Activated B cell treated with CpG ODN at 0.5 μM for 24 hours (primary cell): ENCODE data around the gene WNT9A. TPM values are rescaled to one million over a fixed set of nuclear protein-coding genes. Genes with fewer than 3 reads are reported as not detected.

Experiments used
- ATAC-seq: fragments of 200-7000 bp; cut with Tn5 transposase; one replicate; pipeline ENCODE4 v1.10.0; 2021; ENCODE audit warnings: low read depth, mild to moderate bottlenecking, moderate library complexity
- CTCF ChIA-PET: fragments of 350-600 bp; sonication (Branson Sonifier 250); formaldehyde crosslinking; loops from one replicate; lab custom pipeline; 2021; ENCODE audit warnings: antibody characterized with exemption; lab: Charles Lee
- POLR2A ChIA-PET: fragments of 350-600 bp; sonication (Branson Sonifier 250); formaldehyde crosslinking; loops from one replicate; lab custom pipeline; 2021; ENCODE audit warnings: antibody characterized with exemption; lab: Charles Lee
- DNase-seq: peaks from one replicate; pipeline ENCODE4 v3.0.0; 2022
- H3K27ac Mint-ChIP-seq: one replicate; pipeline ENCODE4 v1.8.0; 2020; ENCODE audit warnings: mixed read lengths
- H3K27me3 Mint-ChIP-seq: one replicate; pipeline ENCODE4 v1.8.0; 2021; ENCODE audit warnings: mixed read lengths
- H3K36me3 Mint-ChIP-seq: one replicate; pipeline ENCODE4 v1.8.0; 2021; ENCODE audit warnings: low read depth, mixed read lengths
- H3K4me1 Mint-ChIP-seq: one replicate; pipeline ENCODE4 v1.8.0; 2021; ENCODE audit warnings: mixed read lengths
- H3K4me3 Mint-ChIP-seq: one replicate; pipeline ENCODE4 v1.8.0; 2020; ENCODE audit warnings: mild to moderate bottlenecking, mixed read lengths
- H3K9me3 Mint-ChIP-seq: one replicate; pipeline ENCODE4 v1.8.0; 2020; ENCODE audit warnings: mixed read lengths
- CTCF ChIP-seq: fragments of 200-600 bp; IDR thresholded peaks from one replicate; pipeline ENCODE4 v1.8.0; 2022; ENCODE audit warnings: antibody characterized with exemption, mild to moderate bottlenecking
- intact Hi-C: fragments of 100-400 bp; cut with micrococcal nuclease; formaldehyde crosslinking; loops from one replicate; pipeline ENCODE4 v1.15.1; 2024
- total RNA-seq: library from RNA; stranded (reverse); gene quantifications from 2 replicates; pipeline ENCODE4 v1.2.3, GENCODE V29; 2022

The WNT9A gene
- total RNA-seq, 1 donor from 2014 or later: not detected

- no peak for ATAC-seq
- TF ChIP-seq CTCF: no peak
- H3K27ac Mint-ChIP-seq: no peak overlapping the region
Measured at GRCh38 chr1:227928811-227929375, 18.8 kb downstream of the WNT9A start.

GRCh38 chr1:227927971-227928741, 19.6 kb downstream of the WNT9A start:
- ATAC-seq (no peak), DNase-seq (no peak)
- CTCF ChIA-PET: no interaction called here
- Mint-ChIP-seq H3K9me3 (no peaks in the 10 kb centered on the region), H3K27ac (no peak overlapping the region), H3K36me3 (no peaks in the 10 kb centered on the region), H3K27me3 (no peaks in the 10 kb centered on the region), H3K4me1 (no peaks in the 10 kb centered on the region), H3K4me3 (no peak overlapping the region)
- intact Hi-C loops: no loop called here
- POLR2A ChIA-PET: no interaction called here
- no peak for TF ChIP-seq CTCF

More at GRCh38 chr1:227928811-227929375, 18.8 kb downstream of the WNT9A start:
- no peaks in the 10 kb centered on the region for H3K9me3 Mint-ChIP-seq
- no peaks in the 10 kb centered on the region for H3K27me3 Mint-ChIP-seq
- no peak for DNase-seq
- H3K4me3 Mint-ChIP-seq: no peak overlapping the region
- H3K36me3 Mint-ChIP-seq: no peaks in the 10 kb centered on the region
- intact Hi-C loops: no loop called here
- POLR2A ChIA-PET: no interaction called here
- CTCF ChIA-PET: no interaction called here
- no peaks in the 10 kb centered on the region for H3K4me1 Mint-ChIP-seq

GRCh38 chr1:227926896-227927885, 20.5 kb downstream of the WNT9A start:
- TF ChIP-seq CTCF: no peak
- Mint-ChIP-seq H3K27me3 (no peaks in the 10 kb centered on the region), H3K36me3 (no peaks in the 10 kb centered on the region), H3K4me1 (no peaks in the 10 kb centered on the region), H3K4me3 (no peak overlapping the region), H3K27ac (no peak overlapping the region), H3K9me3 (no peaks in the 10 kb centered on the region)
- DNase-seq (no peak), ATAC-seq (no peak)
- POLR2A ChIA-PET: no interaction called here
- CTCF ChIA-PET: no interaction called here
- intact Hi-C loops: no loop called here

- Mint-ChIP-seq H3K4me1 (no peaks in the 10 kb centered on the region), H3K36me3 (no peaks in the 10 kb centered on the region), H3K27ac (no peak overlapping the region), H3K4me3 (no peak overlapping the region), H3K9me3 (no peaks in the 10 kb centered on the region), H3K27me3 (no peaks in the 10 kb centered on the region)
- DNase-seq (no peak), ATAC-seq (no peak)
- POLR2A ChIA-PET: no interaction called here
- no peak for TF ChIP-seq CTCF
- intact Hi-C loops: no loop called here
- CTCF ChIA-PET: no interaction called here
Measured at GRCh38 chr1:227926216-227926791, 21.4 kb downstream of the WNT9A start.
